GM12891 (cell line): ENCODE results near the gene DCTN3.

Experiments
- DNase-seq: peaks from one replicate; pipeline ENCODE4 v3.0.0; 2011; ENCODE audit warnings: low spot score; ENCODE audit not compliant: insufficient read length
- FAIRE-seq: peaks from 2 replicates; lab custom pipeline; 2011; peaks lifted over from hg19 to GRCh38; lab: Jason Lieb, UNC
- PAX5 ChIP-seq: IDR thresholded peaks from 2 replicates; pipeline ENCODE4 v1.6.1; 2011; ENCODE audit warnings: low read length, moderate library complexity, mild to moderate bottlenecking; ENCODE audit not compliant: insufficient read depth, severe bottlenecking
- POLR2A ChIP-seq: IDR thresholded peaks from 2 replicates; pipeline ENCODE4 v1.6.1; 2011; ENCODE audit warnings: low read depth, low read length, control low read depth
- POLR2AphosphoS5 ChIP-seq: IDR thresholded peaks from 2 replicates; pipeline ENCODE4 v1.6.1; 2011; ENCODE audit warnings: low read depth, low read length, control low read depth
- POU2F2 ChIP-seq: IDR thresholded peaks from 2 replicates; pipeline ENCODE4 v1.6.1; 2011; ENCODE audit warnings: low read depth, mild to moderate bottlenecking, control low read depth, low read length, moderate library complexity
- SPI1 ChIP-seq: IDR thresholded peaks from 2 replicates; pipeline ENCODE4 v1.6.1; 2011; ENCODE audit warnings: low read depth, low read length, control low read depth
- TAF1 ChIP-seq: IDR thresholded peaks from 2 replicates; pipeline ENCODE4 v1.6.1; 2011; ENCODE audit warnings: low read depth, low read length, control low read depth

DCTN3 gene

GRCh38 chr9:34624475-34625185 is 4.3 kb upstream of the DCTN3 start:
- TF ChIP-seq POLR2AphosphoS5 (no peak), SPI1 (no peak), PAX5 (no peak), TAF1 (no peak), POU2F2 (no peak), POLR2A (no peak)
- DNase-seq (no peak), FAIRE-seq (no peak)

- TF ChIP-seq SPI1 (no peak), PAX5 (no peak), TAF1 (no peak), POU2F2 (no peak), POLR2A (no peak), POLR2AphosphoS5 (no peak)
- DNase-seq (no peak), FAIRE-seq (no peak)
Observed at GRCh38 chr9:34623374-34624235, 3.3 kb upstream of the DCTN3 start.

GRCh38 chr9:34615132-34615531 is 5.2 kb downstream of the DCTN3 start:
- TF ChIP-seq SPI1 (no peak), POU2F2 (no peak), TAF1 (no peak)
- DNase-seq (no peak), FAIRE-seq (no peak)

- FAIRE-seq (peak; percentile 52), DNase-seq (no peak)
- TF ChIP-seq POLR2AphosphoS5, result no peak
- TF ChIP-seq POLR2A, result no peak
- TF ChIP-seq TAF1, result no peak
- no peak for TF ChIP-seq SPI1
- no peak for TF ChIP-seq PAX5
- no peak for TF ChIP-seq POU2F2
Observed at GRCh38 chr9:34612788-34613390, 7.4 kb downstream of the DCTN3 start.

- peak; percentile 91 for DNase-seq
- TF ChIP-seq POU2F2 (peak; percentile 31; the same call in 1 of the 2 replicates), SPI1 (no peak), POLR2AphosphoS5 (peak; percentile 77), POLR2A (peak; percentile 73), PAX5 (no peak), TAF1 (peak; percentile 71; the same call in 1 of the 2 replicates)
- peak; percentile 93 for FAIRE-seq
Observed at GRCh38 chr9:34611811-34612787, 8.2 kb downstream of the DCTN3 start, which contains the start of gene RPP25L. Gene RPP25L, minus strand, starts transcription at chr9:34612097. Its CDS starts 801 bp downstream, at chr9:34611296.

GRCh38 chr9:34611251-34611810 is 9.0 kb downstream of the DCTN3 start:
- no peak for FAIRE-seq
- DNase-seq, result no peak
- TF ChIP-seq POLR2A (no peak), POU2F2 (no peak), TAF1 (0 out of 2 replicates have a peak, but pooled peaks have one; percentile 29)

- TF ChIP-seq TAF1 (no peak), POLR2AphosphoS5 (no peak)
- DNase-seq (no peak), FAIRE-seq (no peak)
Observed at GRCh38 chr9:34610434-34611206, 9.7 kb downstream of the DCTN3 start.

- TF ChIP-seq POLR2AphosphoS5, result no peak
- no peak for TF ChIP-seq PAX5
- no peak for TF ChIP-seq TAF1
- no peak for TF ChIP-seq POU2F2
- TF ChIP-seq SPI1, result no peak
- no peak for TF ChIP-seq POLR2A
- no peak for FAIRE-seq
- no peak for DNase-seq
Observed at GRCh38 chr9:34607331-34607730, 13.0 kb downstream of the DCTN3 start.
